GM21529 (cell line): Measurements from ENCODE around the gene PRAMEF17.
"Not testable (repeated sequence)": the region's sequence is repeated elsewhere in the genome, so short reads cannot be mapped to it uniquely, and the experiment has no call there.

ENCODE experiments used
- ATAC-seq: cut with Tn5 transposase; IDR thresholded peaks from one replicate; pipeline ENCODE4 v1.9.1; 2021; ENCODE audit not compliant: unreplicated experiment

PRAMEF17 gene, protein sequence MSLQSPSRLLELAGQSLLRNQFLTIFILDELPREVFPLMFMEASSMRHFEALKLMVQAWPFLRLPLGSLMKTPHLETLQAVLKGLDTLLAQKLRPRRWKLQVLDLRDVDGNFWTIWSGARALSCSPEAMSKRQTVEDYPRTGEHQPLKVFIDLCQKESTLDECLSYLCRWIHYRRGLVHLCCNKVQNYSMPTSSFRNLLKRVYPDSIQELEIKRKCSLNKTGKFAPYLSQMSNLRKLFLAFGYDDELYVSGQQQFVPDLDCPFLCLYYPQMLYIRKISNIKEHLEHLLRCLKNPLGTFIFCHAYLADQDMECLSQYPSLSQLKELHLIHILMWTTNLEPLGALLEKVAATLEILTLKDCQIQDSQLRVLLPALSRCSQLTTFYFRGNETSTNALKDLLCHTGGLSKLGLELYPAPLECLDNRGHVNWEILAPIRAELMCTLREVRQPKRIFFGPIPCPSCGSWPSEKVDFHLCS

DNA sequence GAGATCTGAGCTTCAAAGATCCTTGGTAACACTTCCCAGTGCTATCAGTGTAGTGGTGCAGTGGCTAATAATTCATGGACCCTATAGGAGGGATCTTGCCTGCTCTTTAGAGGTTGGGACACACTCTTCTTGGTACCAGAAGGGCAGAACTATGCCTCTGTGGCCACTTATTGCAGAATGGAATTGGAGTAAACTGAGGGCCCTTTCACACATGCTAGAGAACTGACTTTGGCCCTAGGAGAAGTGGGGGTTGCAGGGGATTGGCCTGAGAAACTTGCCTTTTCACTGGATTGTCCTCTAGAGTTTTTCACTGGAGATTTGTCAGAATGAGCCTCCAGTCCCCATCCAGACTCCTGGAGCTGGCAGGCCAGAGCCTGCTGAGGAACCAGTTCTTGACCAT, at the start of gene PRAMEF17:
TSS of gene PRAMEF17 (plus strand) at position 301 of the 400 bp plus-strand sequence. CDS start at position 327, 26 bp downstream.
- ATAC-seq: not testable (repeated sequence)

DNA sequence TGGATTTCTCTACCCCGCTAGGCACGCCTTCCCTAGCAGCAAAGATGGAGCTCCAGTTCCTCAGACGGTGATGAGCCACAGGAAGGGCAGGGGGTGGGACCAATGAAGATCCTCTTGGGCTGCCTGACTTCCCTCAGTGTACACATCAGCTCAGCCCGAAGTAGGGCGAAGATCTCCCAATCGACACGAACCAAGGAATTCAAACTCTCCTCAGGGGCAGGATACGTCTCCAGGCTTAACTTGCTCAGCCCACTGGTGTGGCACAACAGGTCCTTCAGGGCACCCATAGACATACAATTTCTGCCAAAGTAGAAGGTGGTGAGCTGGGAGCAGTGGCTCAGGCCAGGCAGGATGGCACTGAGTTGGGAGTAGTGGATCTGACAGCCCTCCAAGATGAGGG, 46.9 kb upstream of the PRAMEF17 start:
- not testable (repeated sequence) for ATAC-seq

DNA sequence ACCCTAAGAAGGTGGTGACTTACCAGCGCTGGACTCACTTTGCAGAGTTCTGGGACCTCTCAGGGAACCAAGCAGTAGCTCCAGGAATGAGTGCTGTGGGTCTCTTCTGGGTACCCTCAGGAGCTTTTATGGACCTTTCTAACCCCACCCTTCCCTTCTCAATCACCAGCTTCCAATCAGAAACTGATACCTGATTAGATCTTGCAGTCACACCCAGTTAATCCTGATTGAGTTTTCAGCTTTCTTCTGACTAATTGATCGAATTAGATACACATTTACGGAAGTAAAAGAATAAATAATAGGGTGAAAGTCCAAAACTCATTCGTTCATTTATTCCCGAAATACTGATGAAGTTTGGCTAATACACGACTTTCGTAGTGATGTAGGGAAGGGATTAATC, 42.4 kb upstream of the PRAMEF17 start, which contains the start of gene PRAMEF14:
TSS of gene PRAMEF14 (minus strand) at position 101 of the 400 bp plus-strand sequence. CDS start 1,820 bp downstream, outside the sequence.
- ATAC-seq: not testable (repeated sequence)

DNA sequence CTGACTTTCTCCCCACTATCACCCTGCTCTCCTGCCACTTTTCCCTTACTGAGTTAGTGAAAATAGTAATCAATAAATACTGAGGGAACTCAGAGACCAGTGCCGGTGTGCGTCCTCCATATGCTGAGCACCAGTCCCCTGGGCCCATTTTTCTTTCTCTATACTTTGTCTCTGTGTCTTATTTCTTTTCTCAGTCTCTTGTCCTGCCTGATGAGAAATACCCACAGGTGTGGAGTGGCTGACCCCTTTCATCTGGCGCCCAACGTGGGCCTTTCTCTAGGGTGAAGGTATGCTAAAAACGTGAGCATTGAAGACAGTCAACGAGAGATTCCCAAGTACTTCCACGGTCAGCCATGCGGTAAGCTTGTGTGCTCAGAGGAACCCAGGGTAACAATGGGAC, 36.0 kb upstream of the PRAMEF17 start:
- ATAC-seq: not testable (repeated sequence)

DNA sequence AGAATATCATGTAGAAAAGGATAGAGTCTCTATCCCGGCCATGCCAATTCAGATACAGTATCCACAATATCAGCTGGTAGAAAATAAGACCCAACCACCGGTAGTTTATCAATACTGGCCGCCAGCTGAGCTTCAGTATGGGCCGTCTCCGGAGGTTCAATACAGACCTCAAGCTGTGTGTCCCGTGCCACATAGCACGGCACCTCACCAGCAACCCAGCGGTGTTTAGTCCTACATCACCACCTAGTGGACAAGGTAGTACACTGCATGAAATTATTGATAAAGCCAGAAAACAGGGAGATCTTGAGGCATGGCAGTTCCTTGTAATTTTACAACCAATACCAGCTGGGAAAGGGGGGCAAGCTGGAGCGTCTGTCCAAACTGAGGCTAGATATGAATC, 35.0 kb upstream of the PRAMEF17 start:
- ATAC-seq: not testable (repeated sequence)

DNA sequence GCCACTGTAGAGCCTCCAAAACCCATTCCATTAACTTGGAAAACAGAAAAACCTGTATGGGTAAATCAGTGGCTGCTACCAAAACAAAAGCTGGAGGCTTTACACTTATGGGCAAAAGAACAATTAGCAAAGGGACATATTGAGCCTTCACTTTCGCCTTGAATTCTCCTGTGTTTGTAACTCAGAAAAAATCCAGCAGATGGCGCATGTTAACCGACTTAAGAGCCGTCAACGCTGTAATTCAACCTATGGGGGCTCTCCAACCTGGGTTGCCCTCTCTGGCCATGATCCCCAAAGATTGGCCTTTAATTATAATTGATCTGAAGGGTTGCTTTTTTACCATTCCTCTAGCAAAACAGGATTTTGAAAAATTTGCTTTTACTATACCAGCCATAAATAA, 32.7 kb upstream of the PRAMEF17 start:
- not testable (repeated sequence) for ATAC-seq

DNA sequence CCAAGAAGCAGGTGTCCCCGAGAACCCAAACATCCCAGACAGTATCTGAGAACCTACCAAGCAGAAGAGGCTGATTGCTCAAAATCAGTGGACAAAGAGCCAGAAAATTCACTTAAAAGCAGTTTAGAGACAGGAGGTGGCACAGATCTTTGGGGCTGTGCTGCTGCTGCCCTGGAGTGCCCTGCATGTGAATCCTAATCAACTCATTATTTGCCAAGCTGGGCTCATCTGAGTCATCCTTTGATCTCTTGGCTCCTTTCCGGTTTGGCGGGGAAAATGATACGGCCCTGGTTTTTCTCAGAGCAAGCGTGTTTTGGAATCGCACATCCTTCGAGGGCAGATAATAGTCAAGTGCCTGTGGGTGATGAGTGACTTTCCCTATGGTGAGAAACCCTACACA, 27.1 kb upstream of the PRAMEF17 start:
- not testable (repeated sequence) for ATAC-seq

DNA sequence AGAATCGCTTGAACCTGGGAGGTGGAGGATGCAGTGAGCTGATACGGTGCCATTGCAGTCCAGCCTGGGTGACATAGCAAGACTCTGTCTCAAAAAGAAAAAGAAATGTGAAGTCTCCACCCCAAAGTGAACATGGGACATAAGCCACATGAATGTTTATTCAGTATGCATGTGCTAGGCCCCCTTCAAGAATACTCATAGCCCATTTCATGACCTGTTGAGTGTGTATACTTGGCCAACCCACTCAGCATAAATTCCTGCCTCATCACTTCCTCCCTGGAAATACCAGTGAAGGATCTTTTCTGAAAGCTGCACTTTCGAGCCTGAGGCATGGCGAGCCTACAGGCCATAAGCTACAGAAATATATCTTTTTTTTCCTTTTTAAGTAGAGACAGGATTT, 24.5 kb upstream of the PRAMEF17 start:
- ATAC-seq: not testable (repeated sequence)

DNA sequence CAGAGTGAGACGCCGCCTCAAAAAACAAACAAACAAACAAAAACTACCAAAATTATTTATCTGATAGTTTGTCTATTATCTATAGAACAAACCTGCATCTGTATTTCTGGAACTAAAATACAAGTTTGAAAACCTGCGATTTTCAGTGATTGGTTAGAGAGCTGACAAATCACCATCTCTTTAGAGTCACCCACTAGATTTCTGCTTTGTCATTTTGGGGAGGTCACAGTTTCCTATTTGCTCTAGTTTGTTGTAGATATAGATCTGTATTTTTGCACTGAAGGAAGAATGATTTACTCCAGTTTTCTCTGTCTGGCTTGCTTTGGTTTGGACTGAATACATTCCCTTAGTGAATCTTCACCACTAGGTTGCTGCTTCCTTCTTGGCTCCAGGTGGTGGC, 22.9 kb upstream of the PRAMEF17 start:
- ATAC-seq: not testable (repeated sequence)

DNA sequence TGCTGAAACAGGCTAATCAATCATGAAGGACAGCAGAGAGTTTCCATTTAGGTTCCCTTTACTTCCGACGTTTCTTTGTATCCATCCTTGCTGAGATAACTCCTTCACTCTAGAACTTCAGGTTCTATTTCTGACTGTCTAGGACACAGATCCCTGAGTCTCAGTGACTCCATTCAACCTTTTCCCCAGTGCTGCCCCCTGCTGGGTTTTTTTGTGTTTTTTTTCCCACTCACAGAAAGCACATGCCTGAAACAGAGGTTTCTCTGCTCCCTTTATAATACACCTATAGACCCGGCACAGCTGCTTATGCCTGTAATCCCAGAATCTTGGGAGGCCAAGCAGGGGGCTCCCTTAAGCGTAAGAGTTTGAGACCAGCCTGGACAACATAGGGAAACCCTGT, 20.9 kb upstream of the PRAMEF17 start:
- not testable (repeated sequence) for ATAC-seq

DNA sequence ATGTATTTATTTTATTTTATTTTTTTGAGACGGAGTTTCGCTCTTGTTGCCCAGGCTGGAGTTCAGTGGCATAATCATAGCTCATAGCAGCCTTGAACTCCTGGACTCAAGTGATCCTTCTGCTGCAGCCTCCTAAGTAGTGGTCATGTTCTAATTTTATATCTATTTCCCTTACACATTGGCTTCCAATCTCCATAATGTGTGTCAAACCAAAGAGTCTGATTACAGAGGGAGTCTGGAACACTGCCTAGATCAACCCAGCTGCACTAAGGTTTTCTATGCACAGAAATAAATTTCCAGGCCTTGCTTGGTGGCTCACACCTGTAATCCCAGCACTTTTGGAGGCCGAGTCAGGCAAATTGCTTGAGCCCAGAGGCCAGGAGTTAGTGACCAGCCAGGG, 10.4 kb upstream of the PRAMEF17 start:
- not testable (repeated sequence) for ATAC-seq

DNA sequence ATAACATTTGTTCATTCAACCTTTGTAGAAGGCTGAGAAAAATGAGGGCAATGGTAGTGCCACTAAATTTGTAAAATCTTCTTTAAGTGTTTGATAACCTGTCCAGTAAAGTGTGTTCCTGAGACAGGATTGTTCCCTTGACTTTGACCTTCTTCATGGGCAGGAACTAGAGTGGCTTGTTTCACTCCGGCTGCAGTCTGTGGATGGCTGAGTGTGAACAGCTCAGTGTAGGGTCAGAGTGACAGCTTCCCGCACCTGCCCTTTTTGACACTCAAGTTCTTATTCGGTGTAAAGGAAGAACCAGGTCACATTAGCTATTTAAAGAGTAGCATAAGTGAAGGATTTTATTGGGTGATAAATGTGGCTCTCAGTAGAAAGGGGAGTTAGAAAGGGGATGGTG, 9.1 kb upstream of the PRAMEF17 start:
- ATAC-seq: not testable (repeated sequence)

DNA sequence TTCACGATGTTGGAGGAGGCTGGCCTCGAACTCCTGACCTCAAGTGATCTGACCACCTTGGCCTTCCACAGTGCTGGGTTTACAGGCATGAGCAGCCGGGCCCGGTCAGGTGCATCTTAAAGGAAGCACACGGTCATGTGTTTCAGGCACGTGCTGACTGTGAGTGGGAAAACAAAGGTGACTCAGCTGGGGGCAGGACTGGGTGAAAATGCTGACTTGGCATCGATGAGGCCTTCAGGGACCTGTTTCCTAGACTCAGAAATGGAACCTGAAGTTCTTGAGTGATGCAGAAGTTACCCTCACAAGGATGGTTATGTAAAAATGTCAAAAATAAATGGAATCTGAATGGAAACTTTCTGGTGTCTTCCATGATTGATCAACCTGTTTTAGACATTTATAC, 3.6 kb downstream of the PRAMEF17 start:
- ATAC-seq: not testable (repeated sequence)

DNA sequence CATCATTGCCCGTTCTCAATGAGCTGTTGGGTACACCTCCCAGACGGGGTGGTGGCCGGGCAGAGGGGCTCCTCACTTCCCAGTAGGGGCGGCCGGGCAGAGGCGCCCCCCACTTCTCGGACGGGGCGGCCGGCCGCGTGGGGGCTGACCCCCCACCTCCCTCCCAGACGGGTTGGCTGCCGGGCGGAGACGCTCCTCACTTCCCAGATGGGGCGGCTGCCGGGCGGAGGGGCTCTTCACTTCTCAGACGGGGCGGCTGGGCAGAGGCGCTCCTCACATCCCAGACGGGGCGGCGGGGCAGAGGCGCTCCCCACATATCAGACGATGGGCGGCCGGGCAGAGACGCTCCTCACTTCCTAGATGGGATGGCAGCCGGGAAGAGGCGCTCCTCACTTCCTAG, 5.3 kb downstream of the PRAMEF17 start:
- not testable (repeated sequence) for ATAC-seq

DNA sequence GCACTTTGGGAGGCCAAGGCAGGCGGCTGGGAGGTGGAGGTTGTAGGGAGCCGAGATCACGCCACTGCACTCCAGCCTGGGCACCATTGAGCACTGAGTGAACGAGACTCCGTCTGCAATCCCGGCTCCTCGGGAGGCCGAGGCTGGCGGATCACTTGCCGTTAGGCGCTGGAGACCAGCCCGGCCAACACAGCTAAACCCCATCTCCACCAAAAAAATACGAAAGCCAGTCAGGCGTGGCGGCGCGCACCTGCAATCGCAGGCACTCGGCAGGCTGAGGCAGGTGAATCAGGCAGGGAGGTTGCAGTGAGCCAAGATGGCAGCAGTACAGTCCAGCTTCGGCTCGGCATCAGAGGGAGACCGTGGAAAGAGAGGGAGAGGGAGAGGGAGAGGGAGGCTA, 5.9 kb downstream of the PRAMEF17 start:
- not testable (repeated sequence) for ATAC-seq

DNA sequence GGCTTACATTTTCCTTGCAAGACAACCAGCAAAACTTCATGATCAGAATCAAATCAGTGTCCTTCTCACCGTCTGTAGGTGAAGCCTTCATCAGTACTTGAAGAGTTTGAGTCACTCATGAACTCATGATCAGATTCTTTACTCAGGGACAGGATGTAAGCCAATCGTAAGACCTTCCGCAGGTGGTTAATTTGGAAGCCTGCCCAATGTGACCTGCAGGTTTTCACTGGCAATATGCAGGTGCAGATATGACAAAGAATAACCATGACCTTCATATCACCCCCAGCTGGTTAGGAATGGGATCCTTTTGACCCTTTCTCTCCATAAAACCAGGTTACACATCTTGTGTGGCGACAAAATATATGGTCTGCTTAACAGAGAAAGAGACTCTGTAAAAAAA, 18.4 kb downstream of the PRAMEF17 start:
- ATAC-seq: no peak

DNA sequence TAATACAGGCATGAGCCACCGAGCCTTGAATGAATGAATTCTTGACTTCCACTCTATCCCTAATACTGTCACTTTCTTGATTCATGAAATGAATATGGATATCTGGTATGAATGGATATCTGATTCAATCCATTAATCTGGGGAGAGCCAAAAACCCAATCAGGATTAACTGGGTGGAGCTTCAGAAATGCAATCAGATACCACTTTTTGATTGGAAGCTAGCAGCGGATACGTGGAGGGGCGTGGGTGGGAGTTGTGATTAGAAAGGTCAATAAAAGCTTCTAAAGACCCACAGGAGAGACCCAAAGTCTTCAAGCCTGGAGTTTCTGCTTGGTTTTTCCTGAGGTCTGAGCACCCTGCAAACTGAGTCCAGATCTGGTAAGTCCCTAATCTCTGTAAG, 20.7 kb downstream of the PRAMEF17 start, which contains the start of gene PRAMEF20:
TSS of gene PRAMEF20 (plus strand) at position 301 of the 400 bp plus-strand sequence. CDS start 5,905 bp downstream, outside the sequence.
- not testable (repeated sequence) for ATAC-seq

DNA sequence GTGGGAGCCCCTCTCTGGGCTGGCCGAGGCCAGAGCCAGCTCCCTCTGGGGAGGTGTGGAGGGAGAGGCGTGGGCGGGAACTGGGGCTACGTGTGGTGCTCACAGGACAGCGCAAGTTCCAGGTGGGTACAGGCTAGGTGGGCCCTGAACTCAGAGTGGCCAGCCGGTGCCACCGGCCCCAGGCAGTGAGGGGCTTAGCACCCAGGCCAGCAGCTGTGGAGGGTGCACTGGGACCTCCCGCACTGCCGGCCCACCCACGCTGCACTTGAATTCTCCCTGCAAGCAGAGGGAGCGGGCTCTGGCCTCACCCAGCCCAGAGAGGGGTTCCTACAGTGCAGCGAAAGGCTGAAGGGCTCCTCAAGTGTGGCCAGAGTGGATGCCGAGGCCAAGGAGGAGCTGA, 41.1 kb downstream of the PRAMEF17 start:
- ATAC-seq: no peak

DNA sequence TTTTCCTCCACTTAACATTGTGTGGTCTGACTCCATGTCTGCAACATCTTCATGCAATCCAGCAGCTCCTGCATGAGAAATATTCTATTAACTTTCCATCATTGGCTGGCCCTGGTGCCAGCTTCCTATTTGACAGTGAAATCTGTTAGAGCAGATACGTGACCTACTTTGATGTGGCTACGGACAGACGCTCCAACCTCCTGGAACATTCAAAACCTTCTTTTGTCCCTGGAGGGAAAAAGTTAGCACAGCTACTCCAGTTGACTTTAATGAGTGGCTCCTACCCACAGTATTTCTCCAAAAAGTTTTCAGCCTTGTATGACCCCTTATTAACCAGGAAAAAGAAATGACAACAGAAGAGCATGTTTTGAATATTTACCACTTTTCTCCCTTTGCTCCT, 42.8 kb downstream of the PRAMEF17 start:
- ATAC-seq: no peak

DNA sequence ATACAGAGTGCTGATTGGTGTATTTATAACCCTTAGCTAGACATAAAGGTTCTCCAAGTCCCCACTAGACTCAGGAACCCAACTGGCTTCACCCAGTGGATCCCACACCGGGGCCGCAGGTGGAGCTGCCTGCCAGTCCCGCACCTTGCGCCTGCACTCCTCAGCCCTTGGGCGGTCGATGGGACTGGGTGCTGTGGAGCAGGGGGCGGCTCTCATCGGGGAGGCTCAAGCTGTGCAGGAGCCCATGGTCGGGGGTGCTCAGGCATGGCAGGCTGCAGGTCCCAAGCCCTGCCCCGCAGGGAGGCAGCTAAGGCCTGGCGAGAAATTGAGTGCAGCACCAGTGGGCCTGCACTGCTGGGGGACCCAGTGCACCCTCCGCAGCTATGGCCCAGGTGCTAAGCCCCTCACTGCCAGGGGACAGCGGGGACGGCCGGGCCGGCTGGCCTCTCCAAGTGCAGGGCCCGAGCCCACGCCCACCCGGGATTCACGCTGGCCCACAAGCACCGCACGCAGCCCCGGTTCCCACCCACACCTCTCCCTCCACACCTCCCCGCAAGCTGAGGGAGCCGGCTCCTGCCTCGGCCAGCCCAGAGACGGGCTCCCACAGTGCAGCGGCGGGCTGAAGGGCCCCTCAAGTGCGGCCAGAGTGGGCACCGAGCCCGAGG, 44.4 kb downstream of the PRAMEF17 start:
- not testable (repeated sequence) for ATAC-seq

DNA sequence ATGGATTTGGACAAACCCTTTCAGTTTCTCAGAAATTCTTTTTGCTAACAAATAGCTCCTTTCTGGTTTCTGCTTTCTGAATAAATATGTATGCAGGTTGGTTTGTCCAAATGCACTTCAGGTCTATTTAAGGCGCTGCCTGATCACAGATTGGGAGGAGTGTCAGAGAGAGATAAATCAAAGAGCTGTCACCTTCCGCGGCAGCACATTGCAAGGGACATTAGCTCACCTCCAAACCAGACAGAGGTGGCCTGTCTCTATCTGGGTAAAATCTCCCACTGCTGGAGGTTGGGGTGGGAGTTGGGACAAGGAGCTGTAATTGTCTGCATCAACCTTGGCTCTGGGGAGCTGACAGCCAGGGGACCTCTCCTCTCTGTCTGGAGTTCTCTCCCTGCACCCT, 46.0 kb downstream of the PRAMEF17 start:
- no peak for ATAC-seq
